ENCODE data around the gene CIT.
"Not testable (repeated sequence)": the region's sequence is repeated elsewhere in the genome, so short reads cannot be mapped to it uniquely, and the experiment has no call there.

The CIT gene

GRCh38 chr12:119735079-119735478 is 142.0 kb downstream of the CIT start:
- DNase-seq, result no peak

- DNase-seq, result no peak
These were observed 146.7 kb downstream of the CIT start for GRCh38 chr12:119730381-119730780.

GRCh38 chr12:119729871-119730270 is 147.2 kb downstream of the CIT start:
- DNase-seq, result no peak

- DNase-seq, result no peak
These were observed 148.7 kb downstream of the CIT start for GRCh38 chr12:119728444-119728745.

- no peak for DNase-seq
These were observed 149.3 kb downstream of the CIT start for GRCh38 chr12:119727600-119728443.

GRCh38 chr12:119725523-119725922 is 151.6 kb downstream of the CIT start:
- no peak for DNase-seq

GRCh38 chr12:119721306-119721705 is 155.8 kb downstream of the CIT start:
- DNase-seq, result no peak

GRCh38 chr12:119720349-119720748 is 156.8 kb downstream of the CIT start:
- DNase-seq, result no peak

GRCh38 chr12:119718141-119718540 is 159.0 kb downstream of the CIT start:
- no peak for DNase-seq

GRCh38 chr12:119715268-119715620 is 161.9 kb downstream of the CIT start:
- DNase-seq, result no peak

GRCh38 chr12:119714614-119715267 is 162.4 kb downstream of the CIT start:
- no peak for DNase-seq

GRCh38 chr12:119713551-119714031 is 163.5 kb downstream of the CIT start:
- DNase-seq, result no peak

- no peak for DNase-seq
These were observed 164.4 kb downstream of the CIT start for GRCh38 chr12:119712721-119713120.

- DNase-seq, result no peak
These were observed 165.4 kb downstream of the CIT start for GRCh38 chr12:119711693-119712092.

- no peak for DNase-seq
These were observed 166.1 kb downstream of the CIT start for GRCh38 chr12:119710965-119711551.

- no peak for DNase-seq
These were observed 166.7 kb downstream of the CIT start for GRCh38 chr12:119710374-119710964.

GRCh38 chr12:119706427-119706826 is 170.7 kb downstream of the CIT start:
- not testable (repeated sequence) for DNase-seq

GRCh38 chr12:119705182-119705581 is 171.9 kb downstream of the CIT start:
- no peak for DNase-seq

- DNase-seq, result no peak
These were observed 172.9 kb downstream of the CIT start for GRCh38 chr12:119704065-119704747.

GRCh38 chr12:119700078-119700477 is 177.0 kb downstream of the CIT start:
- no peak for DNase-seq

GRCh38 chr12:119699199-119699760 is 177.8 kb downstream of the CIT start:
- DNase-seq, result no peak

- no peak for DNase-seq
These were observed 180.2 kb downstream of the CIT start for GRCh38 chr12:119696943-119697342.

- DNase-seq, result no peak
These were observed 182.1 kb downstream of the CIT start for GRCh38 chr12:119695034-119695433.

Measured in right forelimb (tissue), 1 donor.